HepG2 (cell line): Measurements from ENCODE around the gene NRSN2. TPM values are rescaled to one million over a fixed set of nuclear protein-coding genes. Genes with fewer than 3 reads are reported as not detected.

Experiments
- CCDC6 ChIP-seq: sonication (generic); formaldehyde crosslinking; IDR thresholded peaks from 2 replicates; pipeline ENCODE4 v1.8.1; 2022; ENCODE audit warnings: mild to moderate bottlenecking, missing genetic modification reagents, moderate library complexity
- FOXK2 ChIP-seq: fragments of 450-650 bp; IDR thresholded peaks from 2 replicates; pipeline ENCODE4 v1.6.1; 2016
- GABPB1 ChIP-seq: IDR thresholded peaks from 2 replicates; pipeline ENCODE4 v1.6.1; 2016; ENCODE audit warnings: mild to moderate bottlenecking, missing genetic modification reagents, moderate library complexity, missing compliant biosample characterization
- HHEX ChIP-seq: IDR thresholded peaks from 2 replicates; pipeline ENCODE4 v1.6.1; 2016; ENCODE audit warnings: control low read depth
- KAT2B ChIP-seq: fragments of 150-350 bp; IDR thresholded peaks from 2 replicates; pipeline ENCODE4 v1.6.1; 2014; ENCODE audit warnings: low read depth, low read length, borderline replicate concordance
- MBNL3 ChIP-seq: fragments of 250-450 bp; sonication (Bioruptor Pico); conservative IDR thresholded peaks from 2 replicates; pipeline ENCODE4 v1.8.0; 2022; ENCODE audit warnings: mild to moderate bottlenecking, inconsistent platforms
- PHF5A ChIP-seq: IDR thresholded peaks from one replicate; pipeline ENCODE4 v1.6.1; 2018; ENCODE audit warnings: low read depth, missing genetic modification reagents; ENCODE audit not compliant: unreplicated experiment
- POGZ ChIP-seq: sonication (generic); formaldehyde crosslinking; IDR thresholded peaks from 2 replicates; pipeline ENCODE4 v1.4.0; 2020; ENCODE audit warnings: mild to moderate bottlenecking, missing genetic modification reagents
- RBAK ChIP-seq: sonication (generic); formaldehyde crosslinking; IDR thresholded peaks from 2 replicates; pipeline ENCODE4 v1.5.1; 2020; ENCODE audit warnings: mild to moderate bottlenecking, missing genetic modification reagents
- SP5 ChIP-seq: IDR thresholded peaks from 2 replicates; pipeline ENCODE4 v1.6.1; 2016; ENCODE audit warnings: low read depth, borderline replicate concordance
- ZBTB38 ChIP-seq: sonication (generic); formaldehyde crosslinking; IDR thresholded peaks from 2 replicates; pipeline ENCODE4 v1.5.1; 2020; ENCODE audit warnings: mild to moderate bottlenecking, missing genetic modification reagents
- ZNF496 ChIP-seq: sonication (generic); formaldehyde crosslinking; IDR thresholded peaks from 2 replicates; pipeline ENCODE4 v1.8.1; 2023; ENCODE audit warnings: mild to moderate bottlenecking, moderate library complexity, missing genetic modification reagents; ENCODE audit not compliant: insufficient replicate concordance
- ZNF543 ChIP-seq: sonication (generic); formaldehyde crosslinking; IDR thresholded peaks from 2 replicates; pipeline ENCODE4 v1.4.0; 2020; ENCODE audit warnings: mild to moderate bottlenecking, missing genetic modification reagents
- ZNF562 ChIP-seq: sonication (generic); formaldehyde crosslinking; IDR thresholded peaks from 2 replicates; pipeline ENCODE4 v1.8.0; 2022; ENCODE audit warnings: missing genetic modification reagents, borderline replicate concordance
- ZNF768 ChIP-seq: sonication (generic); formaldehyde crosslinking; IDR thresholded peaks from 2 replicates; pipeline ENCODE4 v1.4.0; 2020; ENCODE audit warnings: missing genetic modification reagents
- ZNF776 ChIP-seq: sonication (generic); formaldehyde crosslinking; IDR thresholded peaks from 2 replicates; pipeline ENCODE4 v1.4.0; 2020; ENCODE audit warnings: mild to moderate bottlenecking, missing genetic modification reagents
- polyA plus RNA-seq, 8 experiments: library from polyadenylated mRNA; depleted of rRNA in 3 of 8; stranded (reverse) in 7 of 8; unstranded in 1 of 8; fragments of >200 nt; fragmentation: Illumina TruSeq in 4 of 8; extraction: Trizol in 4 of 8; gene quantifications; 2 replicates each; pipeline versions ENCODE4 v1.2.1 to v1.2.3, GENCODE V29; 2011 to 2016; ENCODE audit warnings: low read depth in 4 of 8, missing spikeins in 1 of 8, mixed read lengths in 1 of 8; ENCODE audit not compliant: insufficient read depth in 1 of 8
- total RNA-seq, 5 experiments: library from RNA; depleted of rRNA; stranded (reverse); fragments of >200 nt; fragmentation: Illumina TruSeq; extraction: Trizol; gene quantifications; 2 replicates each; pipeline ENCODE4 v1.2.3, GENCODE V29; 2016; ENCODE audit warnings: low read depth in 1 of 5
- TF ChIP-seq, protein P1 (sequence below): sonication (generic); formaldehyde crosslinking; IDR thresholded peaks from 2 replicates; pipeline ENCODE4 v1.4.0; 2020; ENCODE audit warnings: mild to moderate bottlenecking, low read depth, missing genetic modification reagents
- TF ChIP-seq, protein P2 (sequence below): sonication (generic); formaldehyde crosslinking; IDR thresholded peaks from 2 replicates; pipeline ENCODE4 v1.5.1; 2020; ENCODE audit warnings: missing genetic modification reagents, mild to moderate bottlenecking, borderline replicate concordance
- TF ChIP-seq, protein P3 (sequence below): sonication (generic); formaldehyde crosslinking; IDR thresholded peaks from 2 replicates; pipeline ENCODE4 v1.9.0; 2022; ENCODE audit warnings: low read depth, missing genetic modification reagents
- TF ChIP-seq, protein P4 (sequence below): sonication (generic); formaldehyde crosslinking; IDR thresholded peaks from 2 replicates; pipeline ENCODE4 v1.5.0; 2020; ENCODE audit warnings: missing genetic modification reagents
- TF ChIP-seq, protein P5 (sequence below): sonication (generic); formaldehyde crosslinking; IDR thresholded peaks from 2 replicates; pipeline ENCODE4 v1.4.0; 2020; ENCODE audit warnings: mild to moderate bottlenecking, missing genetic modification reagents

Gene NRSN2
- total and polyA plus RNA-seq, 2 of the 13 experiments (the other 11 are each of a cell fraction or from before 2014, with no cell fraction given): 32.3 to 49.4 TPM

DNA sequence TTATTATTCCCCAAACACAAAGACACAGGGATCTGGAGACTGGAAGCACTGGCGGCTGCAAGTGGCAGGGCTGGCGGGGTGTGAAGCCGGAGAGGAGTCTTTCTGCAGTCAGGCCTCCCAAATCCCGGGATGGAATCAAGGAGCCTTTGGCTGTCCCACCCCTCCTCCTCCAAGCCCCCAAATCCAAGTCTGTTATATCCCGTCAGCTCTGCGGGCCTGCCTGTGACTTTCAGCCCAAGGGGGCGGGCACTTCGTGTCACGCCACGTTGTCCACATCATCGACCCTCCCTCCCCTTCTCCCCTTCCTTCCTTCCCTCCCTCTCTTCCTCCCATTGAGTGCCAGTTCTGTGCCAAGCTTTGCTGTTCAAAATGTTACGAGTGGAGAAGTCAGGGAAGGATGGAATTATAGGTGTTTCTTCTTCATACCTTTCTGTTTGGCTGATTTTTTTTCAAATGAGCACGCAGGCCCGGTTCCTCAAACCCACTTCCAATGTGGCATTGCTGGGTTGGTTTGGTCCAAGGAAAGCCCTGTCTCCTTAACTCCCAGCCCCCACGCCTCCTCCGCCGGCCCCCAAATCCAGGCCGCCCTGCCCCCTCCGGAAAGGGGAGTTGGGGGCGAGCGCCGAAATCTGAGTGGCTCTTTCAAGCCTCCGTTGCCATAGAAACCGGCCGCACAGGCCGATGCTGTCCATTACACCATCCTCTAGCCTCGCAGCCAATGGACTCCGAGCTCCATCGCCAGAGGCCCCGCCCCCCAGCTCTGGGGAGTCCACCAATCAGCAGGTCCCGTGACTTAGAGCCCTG is 36.9 kb upstream of the NRSN2 start (continued):
- TF ChIP-seq, protein P1, sequence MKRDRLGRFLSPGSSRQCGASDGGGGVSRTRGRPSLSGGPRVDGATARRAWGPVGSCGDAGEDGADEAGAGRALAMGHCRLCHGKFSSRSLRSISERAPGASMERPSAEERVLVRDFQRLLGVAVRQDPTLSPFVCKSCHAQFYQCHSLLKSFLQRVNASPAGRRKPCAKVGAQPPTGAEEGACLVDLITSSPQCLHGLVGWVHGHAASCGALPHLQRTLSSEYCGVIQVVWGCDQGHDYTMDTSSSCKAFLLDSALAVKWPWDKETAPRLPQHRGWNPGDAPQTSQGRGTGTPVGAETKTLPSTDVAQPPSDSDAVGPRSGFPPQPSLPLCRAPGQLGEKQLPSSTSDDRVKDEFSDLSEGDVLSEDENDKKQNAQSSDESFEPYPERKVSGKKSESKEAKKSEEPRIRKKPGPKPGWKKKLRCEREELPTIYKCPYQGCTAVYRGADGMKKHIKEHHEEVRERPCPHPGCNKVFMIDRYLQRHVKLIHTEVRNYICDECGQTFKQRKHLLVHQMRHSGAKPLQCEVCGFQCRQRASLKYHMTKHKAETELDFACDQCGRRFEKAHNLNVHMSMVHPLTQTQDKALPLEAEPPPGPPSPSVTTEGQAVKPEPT (CRISPR knock-in tag): 0 out of 2 replicates have a peak, but pooled peaks have one; percentile 3
- TF ChIP-seq SP5 (CRISPR knock-in tag): peak; percentile 78; the same call in 1 of the 2 replicates
- TF ChIP-seq ZBTB38 (CRISPR knock-in tag): peak; percentile 59; the same call in 1 of the 2 replicates
- TF ChIP-seq ZNF776 (CRISPR knock-in tag): peak; percentile 86; the same call in 1 of the 2 replicates
- TF ChIP-seq KAT2B: no peak
- TF ChIP-seq ZNF768 (CRISPR knock-in tag): peak; percentile 39; the same call in 1 of the 2 replicates
- no peak for TF ChIP-seq RBAK (CRISPR knock-in tag)
- TF ChIP-seq PHF5A: no peak
- TF ChIP-seq MBNL3 (CRISPR knock-in tag): no peak
- TF ChIP-seq, protein P2, sequence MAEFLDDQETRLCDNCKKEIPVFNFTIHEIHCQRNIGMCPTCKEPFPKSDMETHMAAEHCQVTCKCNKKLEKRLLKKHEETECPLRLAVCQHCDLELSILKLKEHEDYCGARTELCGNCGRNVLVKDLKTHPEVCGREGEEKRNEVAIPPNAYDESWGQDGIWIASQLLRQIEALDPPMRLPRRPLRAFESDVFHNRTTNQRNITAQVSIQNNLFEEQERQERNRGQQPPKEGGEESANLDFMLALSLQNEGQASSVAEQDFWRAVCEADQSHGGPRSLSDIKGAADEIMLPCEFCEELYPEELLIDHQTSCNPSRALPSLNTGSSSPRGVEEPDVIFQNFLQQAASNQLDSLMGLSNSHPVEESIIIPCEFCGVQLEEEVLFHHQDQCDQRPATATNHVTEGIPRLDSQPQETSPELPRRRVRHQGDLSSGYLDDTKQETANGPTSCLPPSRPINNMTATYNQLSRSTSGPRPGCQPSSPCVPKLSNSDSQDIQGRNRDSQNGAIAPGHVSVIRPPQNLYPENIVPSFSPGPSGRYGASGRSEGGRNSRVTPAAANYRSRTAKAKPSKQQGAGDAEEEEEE (CRISPR knock-in tag): no peak
- no peak for TF ChIP-seq HHEX (CRISPR knock-in tag)
- TF ChIP-seq, protein P3, sequence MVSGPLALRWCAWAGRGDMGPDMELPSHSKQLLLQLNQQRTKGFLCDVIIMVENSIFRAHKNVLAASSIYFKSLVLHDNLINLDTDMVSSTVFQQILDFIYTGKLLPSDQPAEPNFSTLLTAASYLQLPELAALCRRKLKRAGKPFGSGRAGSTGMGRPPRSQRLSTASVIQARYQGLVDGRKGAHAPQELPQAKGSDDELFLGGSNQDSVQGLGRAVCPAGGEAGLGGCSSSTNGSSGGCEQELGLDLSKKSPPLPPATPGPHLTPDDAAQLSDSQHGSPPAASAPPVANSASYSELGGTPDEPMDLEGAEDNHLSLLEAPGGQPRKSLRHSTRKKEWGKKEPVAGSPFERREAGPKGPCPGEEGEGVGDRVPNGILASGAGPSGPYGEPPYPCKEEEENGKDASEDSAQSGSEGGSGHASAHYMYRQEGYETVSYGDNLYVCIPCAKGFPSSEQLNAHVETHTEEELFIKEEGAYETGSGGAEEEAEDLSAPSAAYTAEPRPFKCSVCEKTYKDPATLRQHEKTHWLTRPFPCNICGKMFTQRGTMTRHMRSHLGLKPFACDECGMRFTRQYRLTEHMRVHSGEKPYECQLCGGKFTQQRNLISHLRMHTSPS (CRISPR knock-in tag): peak; percentile 51; the same call in 1 of the 2 replicates
- TF ChIP-seq, protein P4, sequence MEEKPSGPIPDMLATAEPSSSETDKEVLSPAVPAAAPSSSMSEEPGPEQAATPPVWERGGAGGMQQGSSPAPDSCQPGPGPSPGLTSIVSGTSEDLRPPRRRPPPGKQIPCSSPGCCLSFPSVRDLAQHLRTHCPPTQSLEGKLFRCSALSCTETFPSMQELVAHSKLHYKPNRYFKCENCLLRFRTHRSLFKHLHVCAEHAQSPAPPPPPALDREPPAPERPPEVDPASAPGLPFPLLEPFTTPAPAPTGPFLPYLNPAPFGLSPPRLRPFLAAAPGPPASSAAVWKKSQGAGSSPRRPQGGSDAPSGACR (CRISPR knock-in tag): no peak
- TF ChIP-seq, protein P5, sequence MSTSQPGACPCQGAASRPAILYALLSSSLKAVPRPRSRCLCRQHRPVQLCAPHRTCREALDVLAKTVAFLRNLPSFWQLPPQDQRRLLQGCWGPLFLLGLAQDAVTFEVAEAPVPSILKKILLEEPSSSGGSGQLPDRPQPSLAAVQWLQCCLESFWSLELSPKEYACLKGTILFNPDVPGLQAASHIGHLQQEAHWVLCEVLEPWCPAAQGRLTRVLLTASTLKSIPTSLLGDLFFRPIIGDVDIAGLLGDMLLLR (CRISPR knock-in tag): no peak; the same call in 1 of the 2 replicates
- no peak for TF ChIP-seq CCDC6 (CRISPR knock-in tag)
- peak; percentile 86 for TF ChIP-seq ZNF543 (CRISPR knock-in tag)
- no peak for TF ChIP-seq ZNF562 (CRISPR knock-in tag)
- peak; percentile 77 for TF ChIP-seq POGZ (CRISPR knock-in tag)
- TF ChIP-seq GABPB1: peak; percentile 58; the same call in 1 of the 2 replicates
- TF ChIP-seq FOXK2: no peak
- TF ChIP-seq ZNF496 (CRISPR knock-in tag): no peak
